IMR-90 (cell line): Measurements from ENCODE around the gene ARMC8. TPM values are rescaled to one million over a fixed set of nuclear protein-coding genes. Genes with fewer than 3 reads are reported as not detected.

ENCODE experiments used
- ATAC-seq: fragments of 200-7000 bp; cut with Tn5 transposase; 2 replicates; pipeline ENCODE4 v1.9.1; 2020; ENCODE audit warnings: low read depth, mild to moderate bottlenecking, moderate library complexity
- BruUV-seq: library from RNA; stranded (reverse); fragments of 400-500 nt; replicated peaks from 2 replicates; lab custom pipeline; 2021; lab: Mats Ljungman, UMichigan
- CTCF ChIA-PET: fragments of 300-600 bp; formaldehyde crosslinking; extraction: SDS; loops from one replicate; lab custom pipeline; 2021; ENCODE audit warnings: antibody characterized with exemption; lab: Yijun Ruan, JAX
- POLR2A ChIA-PET: fragments of 300-600 bp; sonication (Branson Sonifier 250); formaldehyde crosslinking; loops from one replicate; lab custom pipeline; 2022; ENCODE audit warnings: antibody characterized with exemption; ENCODE audit not compliant: unreplicated experiment; lab: Charles Lee
- DNase-seq: peaks from one replicate; pipeline ENCODE4 v3.0.0; 2013
- H2AFZ ChIP-seq: replicated peaks from 2 replicates; pipeline ENCODE3; 2013; ENCODE audit warnings: low read length, mild to moderate bottlenecking; ENCODE audit not compliant: poor library complexity
- H2AK5ac ChIP-seq: 2 replicates; pipeline ENCODE4 v1.6.1; 2013; ENCODE audit warnings: low read depth, low read length, inconsistent platforms
- H2AK9ac ChIP-seq: replicated peaks from 2 replicates; pipeline ENCODE3; 2013; ENCODE audit warnings: mild to moderate bottlenecking, low read depth, low read length, moderate library complexity; ENCODE audit not compliant: poor library complexity
- H2BK120ac ChIP-seq: 2 replicates; pipeline ENCODE4 v1.6.1; 2013; ENCODE audit warnings: low read depth, low read length, inconsistent platforms
- H2BK15ac ChIP-seq: 3 replicates; pipeline ENCODE4 v1.6.1; 2013; ENCODE audit warnings: low read depth, low read length, inconsistent platforms
- H2BK20ac ChIP-seq: 2 replicates; pipeline ENCODE4 v1.6.1; 2013; ENCODE audit warnings: low read depth, mild to moderate bottlenecking, inconsistent platforms, low read length, moderate library complexity
- H2BK5ac ChIP-seq: 2 replicates; pipeline ENCODE4 v1.6.1; 2013; ENCODE audit warnings: mild to moderate bottlenecking, low read depth, low read length, inconsistent platforms; ENCODE audit not compliant: poor library complexity, severe bottlenecking
- H3K14ac ChIP-seq: replicated peaks from 2 replicates; pipeline ENCODE4 v1.6.1; 2013; ENCODE audit warnings: low read depth, low read length, inconsistent platforms
- H3K18ac ChIP-seq: 2 replicates; pipeline ENCODE4 v1.6.1; 2013; ENCODE audit warnings: low read depth, low read length, control low read depth
- H3K23ac ChIP-seq: 2 replicates; pipeline ENCODE4 v1.6.1; 2013; ENCODE audit warnings: low read depth, low read length, inconsistent platforms
- H3K27ac ChIP-seq: 2 replicates; pipeline ENCODE4 v1.5.1; 2013; ENCODE audit warnings: mild to moderate bottlenecking, control low read depth, low read length; ENCODE audit not compliant: insufficient read depth
- H3K27me3 ChIP-seq: 2 replicates; pipeline ENCODE4 v1.6.1; 2013; ENCODE audit warnings: low read length; ENCODE audit not compliant: control insufficient read depth, insufficient read depth
- H3K36me3 ChIP-seq: 2 replicates; pipeline ENCODE4 v1.6.1; 2013; ENCODE audit warnings: low read length, mixed read lengths; ENCODE audit not compliant: control insufficient read depth, insufficient read depth
- H3K4ac ChIP-seq: 2 replicates; pipeline ENCODE4 v1.6.1; 2013; ENCODE audit warnings: low read depth, low read length, inconsistent platforms
- H3K4me1 ChIP-seq: 2 replicates; pipeline ENCODE4 v1.6.1; 2013; ENCODE audit warnings: low read length, mixed read lengths; ENCODE audit not compliant: control insufficient read depth, insufficient read depth
- H3K4me2 ChIP-seq: 2 replicates; pipeline ENCODE4 v1.6.1; 2013; ENCODE audit warnings: low read depth, mild to moderate bottlenecking, control low read depth, low read length, moderate library complexity
- H3K4me3 ChIP-seq: 2 replicates; pipeline ENCODE4 v1.5.1; 2013; ENCODE audit warnings: low read depth, mild to moderate bottlenecking, control low read depth, low read length, moderate library complexity; ENCODE audit not compliant: insufficient read depth
- H3K56ac ChIP-seq: 2 replicates; pipeline ENCODE4 v1.6.1; 2013; ENCODE audit warnings: low read length, inconsistent platforms; ENCODE audit not compliant: insufficient read depth; ENCODE audit errors: extremely low read depth
- H3K79me1 ChIP-seq, 2 experiments: 2 replicates each; pipeline ENCODE4 v1.6.1; 2013; ENCODE audit warnings: low read length in 2 of 2, inconsistent platforms in 1 of 2, low read depth in 1 of 2
- H3K9ac ChIP-seq: 2 replicates; pipeline ENCODE4 v1.6.1; 2013; ENCODE audit warnings: low read depth, low read length, control low read depth
- H3K9me1 ChIP-seq: 2 replicates; pipeline ENCODE4 v1.6.1; 2013; ENCODE audit warnings: low read length, inconsistent platforms; ENCODE audit not compliant: insufficient read depth
- H3K9me3 ChIP-seq: 2 replicates; pipeline ENCODE4 v1.6.1; 2013; ENCODE audit warnings: low read length; ENCODE audit not compliant: control insufficient read depth, insufficient read depth
- H4K20me1 ChIP-seq: 2 replicates; pipeline ENCODE4 v1.6.1; 2013; ENCODE audit warnings: low read length, inconsistent platforms; ENCODE audit not compliant: insufficient read depth
- H4K5ac ChIP-seq: 2 replicates; pipeline ENCODE4 v1.6.1; 2013; ENCODE audit warnings: mild to moderate bottlenecking, low read depth, low read length, control low read depth
- H4K8ac ChIP-seq, 2 experiments: 2 replicates each; pipeline ENCODE4 v1.6.1; 2013; ENCODE audit warnings: low read depth in 2 of 2, low read length in 2 of 2, control low read depth in 1 of 2, inconsistent platforms in 1 of 2
- H4K91ac ChIP-seq: 2 replicates; pipeline ENCODE4 v1.6.1; 2013; ENCODE audit warnings: low read depth, low read length, inconsistent platforms; ENCODE audit not compliant: insufficient read depth
- WGBS, 2 experiments: methylation state at CpG; one replicate each; pipeline versions ENCODE4 v1.1.5 to v1.1.7; 2013; ENCODE audit warnings: missing lambda C conversion rate in 2 of 2; ENCODE audit not compliant: insufficient read length in 1 of 2; ENCODE audit errors: extremely low coverage in 2 of 2; 5-methylcytosine and 5-hydroxymethylcytosine counted together
- dilution Hi-C: fragments of 300-500 bp; cut with HindIII; formaldehyde crosslinking; loops from one replicate; pipeline ENCODE4 v1.14.3; 2018; ENCODE audit warnings: low sequenced_read_pairs; ENCODE audit not compliant: unreplicated experiment
- in situ Hi-C: fragments of 300-500 bp; cut with MboI; formaldehyde crosslinking; loops from 3 replicates; pipeline ENCODE4 v1.14.3; 2019; ENCODE audit warnings: low sequenced_read_pairs, inconsistent platforms, mixed read lengths
- intact Hi-C: fragments of 100-400 bp; cut with micrococcal nuclease; formaldehyde crosslinking; loops from 2 replicates; pipeline ENCODE4 v1.10.0; 2022
- polyA plus RNA-seq, 3 experiments: library from polyadenylated mRNA; depleted of rRNA; stranded (reverse); fragments of >200 nt; gene quantifications; 2 replicates each; pipeline ENCODE4 v1.2.3, GENCODE V29; 2012; ENCODE audit warnings: low replicate concordance in 1 of 3
- total RNA-seq: library from RNA; depleted of rRNA; stranded (reverse); fragments of >200 nt; gene quantifications from 2 replicates; pipeline ENCODE4 v1.2.3, GENCODE V29; 2012
- TF ChIP-seq, protein P1 (sequence below): fragments of 150-350 bp; IDR thresholded peaks from 2 replicates; pipeline ENCODE4 v1.6.1; 2017; ENCODE audit warnings: mild to moderate bottlenecking, antibody characterized with exemption, low read length, low read depth
- TF ChIP-seq, protein P2 (sequence below): fragments of 150-350 bp; IDR thresholded peaks from 2 replicates; pipeline ENCODE4 v1.6.1; 2016; ENCODE audit warnings: low read depth, mild to moderate bottlenecking, low read length, moderate library complexity, borderline replicate concordance

The ARMC8 gene
- total and polyA plus RNA-seq, 2 of the 4 experiments (the other 2 are of a cell fraction), result 39.1 to 75.1 TPM

DNA sequence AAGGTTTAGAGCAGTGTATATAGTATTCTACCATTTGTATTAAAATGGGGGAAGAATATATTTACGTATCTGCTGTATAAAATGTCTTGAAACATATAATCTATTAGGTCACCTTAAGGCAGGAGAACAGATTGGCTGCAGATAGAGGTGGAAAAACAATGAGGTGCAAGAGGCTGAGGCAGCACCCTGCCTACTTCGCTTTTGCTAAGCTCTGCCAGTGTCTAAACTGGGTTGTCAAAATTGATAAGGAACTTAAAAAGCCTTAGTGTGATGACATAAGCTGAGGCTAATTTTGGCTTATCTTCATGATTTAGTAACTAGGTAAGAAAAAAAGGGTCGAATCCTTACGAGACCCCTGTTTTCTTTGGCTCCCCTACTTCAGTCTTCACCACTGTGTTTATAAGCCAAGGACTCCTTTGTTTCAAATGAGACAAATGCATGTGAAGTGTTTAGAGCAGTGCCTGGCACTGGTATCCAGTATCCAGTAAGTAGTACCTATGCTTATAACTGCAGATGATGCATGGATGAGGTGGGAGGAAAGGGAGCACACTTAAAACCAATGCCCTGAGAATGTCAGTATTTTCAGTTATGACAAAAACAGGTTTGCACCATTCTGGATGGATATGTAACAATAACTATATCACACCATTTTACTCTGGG is 45.7 kb downstream of the ARMC8 start:
- TF ChIP-seq, protein P1, sequence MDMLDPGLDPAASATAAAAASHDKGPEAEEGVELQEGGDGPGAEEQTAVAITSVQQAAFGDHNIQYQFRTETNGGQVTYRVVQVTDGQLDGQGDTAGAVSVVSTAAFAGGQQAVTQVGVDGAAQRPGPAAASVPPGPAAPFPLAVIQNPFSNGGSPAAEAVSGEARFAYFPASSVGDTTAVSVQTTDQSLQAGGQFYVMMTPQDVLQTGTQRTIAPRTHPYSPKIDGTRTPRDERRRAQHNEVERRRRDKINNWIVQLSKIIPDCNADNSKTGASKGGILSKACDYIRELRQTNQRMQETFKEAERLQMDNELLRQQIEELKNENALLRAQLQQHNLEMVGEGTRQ, result no peak
- TF ChIP-seq, protein P2, sequence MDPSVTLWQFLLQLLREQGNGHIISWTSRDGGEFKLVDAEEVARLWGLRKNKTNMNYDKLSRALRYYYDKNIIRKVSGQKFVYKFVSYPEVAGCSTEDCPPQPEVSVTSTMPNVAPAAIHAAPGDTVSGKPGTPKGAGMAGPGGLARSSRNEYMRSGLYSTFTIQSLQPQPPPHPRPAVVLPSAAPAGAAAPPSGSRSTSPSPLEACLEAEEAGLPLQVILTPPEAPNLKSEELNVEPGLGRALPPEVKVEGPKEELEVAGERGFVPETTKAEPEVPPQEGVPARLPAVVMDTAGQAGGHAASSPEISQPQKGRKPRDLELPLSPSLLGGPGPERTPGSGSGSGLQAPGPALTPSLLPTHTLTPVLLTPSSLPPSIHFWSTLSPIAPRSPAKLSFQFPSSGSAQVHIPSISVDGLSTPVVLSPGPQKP, result no peak
- no peak overlapping the region for H2BK15ac ChIP-seq
- H3K27me3 ChIP-seq, result no peaks in the 10 kb centered on the region
- peaks cover 3 to 12% of the 10 kb centered on the region in 2 experiments; a peak in 3 of 4 replicates for H3K79me1 ChIP-seq
- no peak overlapping the region for H2AFZ ChIP-seq
- no peak overlapping the region for H4K91ac ChIP-seq
- in situ Hi-C loops, result no loop called here
- no peak overlapping the region for H3K4me3 ChIP-seq
- ChIA-PET POLR2A (no interaction called here), CTCF (no interaction called here)
- H2AK9ac ChIP-seq, result no peak overlapping the region
- H4K8ac ChIP-seq, result no peak overlapping the region
- H3K18ac ChIP-seq, result no peak overlapping the region
- ATAC-seq (no peak), DNase-seq (no peak)
- H3K27ac ChIP-seq, result no peak overlapping the region
- dilution Hi-C loops, result no loop called here
- no peak overlapping the region for H3K4ac ChIP-seq
- H3K4me2 ChIP-seq, result no peak overlapping the region
- H3K9ac ChIP-seq, result no peak overlapping the region
- H3K14ac ChIP-seq, result no peak overlapping the region
- H3K23ac ChIP-seq, result no peak overlapping the region
- no peak overlapping the region for H2BK120ac ChIP-seq
- peaks cover 2% of the 10 kb centered on the region; the same call in 1 of the 2 replicates for H3K4me1 ChIP-seq
- H2AK5ac ChIP-seq, result no peak overlapping the region
- H3K56ac ChIP-seq, result no peak overlapping the region
- no peak overlapping the region for H2BK20ac ChIP-seq
- H3K36me3 ChIP-seq, result peaks cover 12% of the 10 kb centered on the region
- H3K9me1 ChIP-seq, result peaks cover 8% of the 10 kb centered on the region; the same call in 1 of the 2 replicates
- H4K20me1 ChIP-seq, result peaks cover 16% of the 10 kb centered on the region; the same call in 1 of the 2 replicates
- intact Hi-C loops, result no loop called here
- no CpG with 5 or more reads among the region's 4 CpGs for WGBS, 2 experiments
- H2BK5ac ChIP-seq, result no peak overlapping the region
- no peak overlapping the region for H4K5ac ChIP-seq
- no peaks in the 10 kb centered on the region for H3K9me3 ChIP-seq
- BruUV-seq, result no TSS peak
